Smooth muscle cell (in vitro differentiated cells): ENCODE results near the gene KRTAP12-2. TPM values are rescaled to one million over a fixed set of nuclear protein-coding genes. Genes with fewer than 3 reads are reported as not detected.

Experiments
- DNase-seq: peaks from one replicate; lab custom pipeline; 2025; ENCODE audit not compliant: unreplicated experiment; lab: John Stamatoyannopoulos, UW
- H2AFZ ChIP-seq: fragments of 200-600 bp; sonication (generic); 2 replicates; pipeline ENCODE4 v1.6.0; 2016; ENCODE audit warnings: antibody characterized with exemption, low read depth, mild to moderate bottlenecking
- H3F3A ChIP-seq: fragments of 200-600 bp; sonication (generic); 2 replicates; pipeline ENCODE4 v1.6.0; 2017; ENCODE audit warnings: antibody characterized with exemption, low read depth
- H3K27ac ChIP-seq: fragments of 200-600 bp; sonication (generic); 2 replicates; pipeline ENCODE4 v1.5.1; 2016; ENCODE audit warnings: low read depth, mild to moderate bottlenecking
- H3K27me3 ChIP-seq: fragments of 200-600 bp; sonication (generic); 2 replicates; pipeline ENCODE4 v1.6.1; 2016; ENCODE audit warnings: low read depth, mild to moderate bottlenecking
- H3K36me3 ChIP-seq: fragments of 200-600 bp; sonication (generic); 2 replicates; pipeline ENCODE4 v1.5.1; 2016; ENCODE audit warnings: low read depth
- H3K4me1 ChIP-seq: fragments of 200-600 bp; sonication (generic); 2 replicates; pipeline ENCODE4 v1.5.1; 2016; ENCODE audit warnings: low read depth
- H3K4me2 ChIP-seq: fragments of 200-600 bp; sonication (generic); 2 replicates; pipeline ENCODE4 v1.6.0; 2016; ENCODE audit warnings: mild to moderate bottlenecking
- H3K4me3 ChIP-seq: fragments of 200-600 bp; sonication (generic); 2 replicates; pipeline ENCODE4 v1.5.1; 2016; ENCODE audit warnings: mild to moderate bottlenecking
- H3K79me2 ChIP-seq: fragments of 200-600 bp; sonication (generic); 2 replicates; pipeline ENCODE4 v1.6.0; 2016; ENCODE audit warnings: low read depth, mild to moderate bottlenecking
- H3K9ac ChIP-seq: fragments of 200-600 bp; sonication (generic); 2 replicates; pipeline ENCODE4 v1.6.0; 2016; ENCODE audit warnings: low read depth
- H3K9me3 ChIP-seq: fragments of 200-600 bp; sonication (generic); replicated peaks from 2 replicates; pipeline ENCODE4 v1.5.1; 2016; ENCODE audit warnings: low read depth
- H4K20me1 ChIP-seq: fragments of 200-600 bp; sonication (generic); 2 replicates; pipeline ENCODE4 v1.6.0; 2016; ENCODE audit warnings: low read depth
- WGBS: methylation state at CpG from one replicate; pipeline ENCODE4 v1.1.7; 2016; ENCODE audit warnings: low lambda C conversion rate; 5-methylcytosine and 5-hydroxymethylcytosine counted together
- polyA plus RNA-seq: library from polyadenylated mRNA; unstranded; fragments of >200 nt; fragmentation: Nextera tagmentation; extraction: Ambion mirVana; gene quantifications from 2 replicates; pipeline ENCODE4 v1.2.1, GENCODE V29; 2016
- total RNA-seq: library from RNA; depleted of rRNA; stranded (reverse); fragments of >200 nt; gene quantifications from 2 replicates; pipeline ENCODE4 v1.2.3, GENCODE V29; 2014
- TF ChIP-seq, protein P1 (sequence below): fragments of 200-600 bp; sonication (generic); IDR thresholded peaks from 2 replicates; pipeline ENCODE4 v1.5.1; 2017; ENCODE audit warnings: borderline replicate concordance, mild to moderate bottlenecking, antibody characterized with exemption; ENCODE audit not compliant: insufficient read depth, poor library complexity, severe bottlenecking

KRTAP12-2 gene
- total and polyA plus RNA-seq, 2 experiments from 2014 or later = not detected

- H3K4me1 ChIP-seq = no peaks in the 10 kb centered on the region
- H3K9ac ChIP-seq = no peak within 1 kb of the TSS
- H3K4me2 ChIP-seq = no peak within 1 kb of the TSS
- no peaks in the 10 kb centered on the region for H3K36me3 ChIP-seq
- no peak for DNase-seq
- H3K27ac ChIP-seq = no peak within 1 kb of the TSS
- H2AFZ ChIP-seq = no peak within 1 kb of the TSS
- H3F3A ChIP-seq = no peaks in the 10 kb centered on the region
- no peaks in the 10 kb centered on the region for H3K9me3 ChIP-seq
- H3K27me3 ChIP-seq = no peaks in the 10 kb centered on the region
- 80% methylated on average over 20 of the region's 21 CpGs for WGBS
- no peaks in the 10 kb centered on the region for H4K20me1 ChIP-seq
- H3K79me2 ChIP-seq = no peaks in the 10 kb centered on the region
- H3K4me3 ChIP-seq = no peak within 1 kb of the TSS
- TF ChIP-seq, protein P1, sequence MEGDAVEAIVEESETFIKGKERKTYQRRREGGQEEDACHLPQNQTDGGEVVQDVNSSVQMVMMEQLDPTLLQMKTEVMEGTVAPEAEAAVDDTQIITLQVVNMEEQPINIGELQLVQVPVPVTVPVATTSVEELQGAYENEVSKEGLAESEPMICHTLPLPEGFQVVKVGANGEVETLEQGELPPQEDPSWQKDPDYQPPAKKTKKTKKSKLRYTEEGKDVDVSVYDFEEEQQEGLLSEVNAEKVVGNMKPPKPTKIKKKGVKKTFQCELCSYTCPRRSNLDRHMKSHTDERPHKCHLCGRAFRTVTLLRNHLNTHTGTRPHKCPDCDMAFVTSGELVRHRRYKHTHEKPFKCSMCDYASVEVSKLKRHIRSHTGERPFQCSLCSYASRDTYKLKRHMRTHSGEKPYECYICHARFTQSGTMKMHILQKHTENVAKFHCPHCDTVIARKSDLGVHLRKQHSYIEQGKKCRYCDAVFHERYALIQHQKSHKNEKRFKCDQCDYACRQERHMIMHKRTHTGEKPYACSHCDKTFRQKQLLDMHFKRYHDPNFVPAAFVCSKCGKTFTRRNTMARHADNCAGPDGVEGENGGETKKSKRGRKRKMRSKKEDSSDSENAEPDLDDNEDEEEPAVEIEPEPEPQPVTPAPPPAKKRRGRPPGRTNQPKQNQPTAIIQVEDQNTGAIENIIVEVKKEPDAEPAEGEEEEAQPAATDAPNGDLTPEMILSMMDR = no peak
Observed at GRCh38 chr21:44637018-44637850, 29.5 kb downstream of the KRTAP12-2 start, which contains the start of gene KRTAP10-10. TSS of gene KRTAP10-10 (plus strand) at chr21:44637356. CDS start at chr21:44637418, 62 bp downstream.

DNA sequence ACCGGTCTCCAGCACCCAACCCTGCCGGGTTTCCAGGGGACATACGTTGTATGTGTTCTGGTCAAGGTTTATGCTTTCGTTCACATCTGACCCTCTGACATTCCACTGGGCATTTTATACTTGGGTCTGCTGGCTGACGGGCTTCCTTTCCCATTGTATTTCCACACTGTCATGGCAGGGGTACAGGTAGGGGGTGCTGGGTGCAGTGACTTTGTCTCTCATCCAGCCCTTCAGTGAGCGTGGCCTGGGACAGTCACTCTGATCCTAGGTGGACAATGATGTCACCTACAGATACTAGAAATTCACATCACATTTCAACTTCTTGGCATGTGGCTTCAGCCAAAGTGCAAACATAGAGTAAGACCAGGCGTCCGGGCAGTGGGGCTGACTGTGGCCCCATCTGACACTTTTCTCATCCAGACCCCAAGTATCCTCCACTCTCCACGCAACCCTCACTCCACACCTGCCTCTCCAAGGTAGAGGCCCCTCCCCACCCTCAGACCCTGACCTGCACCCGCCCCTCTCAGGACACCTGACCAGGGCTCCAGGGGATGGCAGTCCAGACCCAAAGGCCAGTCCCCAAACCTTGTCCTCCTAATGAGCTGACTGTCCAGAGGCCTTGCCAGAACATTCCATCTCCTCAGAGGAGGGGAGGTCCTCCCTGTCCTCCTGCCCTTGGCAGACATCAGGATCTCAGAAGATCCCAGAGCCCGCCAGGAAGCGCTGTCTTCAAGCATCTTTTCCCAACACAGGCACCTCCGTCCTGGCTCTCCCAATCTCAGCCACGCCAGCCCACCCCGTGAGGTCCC is 30.3 kb downstream of the KRTAP12-2 start:
- Histone ChIP-seq H3K9ac (no peak overlapping the region), H3K27me3 (no peaks in the 10 kb centered on the region), H3K9me3 (no peaks in the 10 kb centered on the region), H3K4me3 (no peak overlapping the region), H3K4me2 (no peak overlapping the region), H3K27ac (no peak overlapping the region), H4K20me1 (no peaks in the 10 kb centered on the region), H3K36me3 (no peaks in the 10 kb centered on the region), H3K79me2 (no peaks in the 10 kb centered on the region), H2AFZ (no peak overlapping the region), H3F3A (no peaks in the 10 kb centered on the region), H3K4me1 (no peaks in the 10 kb centered on the region)
- no peak for DNase-seq
- TF ChIP-seq, protein P1 = no peak
- 88% methylated on average over 15 of the region's 15 CpGs for WGBS

DNA sequence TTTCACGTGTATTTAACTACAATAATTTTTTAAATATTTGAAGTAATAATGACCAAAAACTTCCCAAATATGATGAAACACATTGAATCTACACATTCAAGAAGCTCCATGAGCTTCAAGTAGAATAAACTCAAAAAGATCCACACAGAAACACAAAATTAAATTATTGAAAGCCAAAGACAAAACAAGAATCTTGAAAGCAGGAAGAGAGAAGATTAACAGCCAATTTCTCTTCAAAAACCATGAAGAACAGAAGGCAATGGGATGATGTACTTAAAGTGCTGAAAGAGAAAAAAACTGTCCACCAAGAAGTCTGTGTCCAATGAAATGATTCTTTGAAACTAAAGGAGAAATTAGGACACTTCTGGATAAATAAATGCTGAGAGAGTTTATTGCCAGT is 34.7 kb downstream of the KRTAP12-2 start:
- H3K27me3 ChIP-seq = no peaks in the 10 kb centered on the region
- TF ChIP-seq, protein P1 = no peak
- H3K27ac ChIP-seq = no peak overlapping the region
- H3K36me3 ChIP-seq = no peaks in the 10 kb centered on the region
- no peaks in the 10 kb centered on the region for H3K79me2 ChIP-seq
- no peaks in the 10 kb centered on the region for H3K4me1 ChIP-seq
- no peak overlapping the region for H3K4me2 ChIP-seq
- no peak overlapping the region for H2AFZ ChIP-seq
- DNase-seq = no peak
- no peaks in the 10 kb centered on the region for H4K20me1 ChIP-seq
- H3K9me3 ChIP-seq = no peaks in the 10 kb centered on the region
- WGBS = 96% methylated on average over 1 of the region's 1 CpG
- no peak overlapping the region for H3K9ac ChIP-seq
- no peaks in the 10 kb centered on the region for H3F3A ChIP-seq
- no peak overlapping the region for H3K4me3 ChIP-seq
